Mammary epithelial cell (primary cell): ENCODE results near the gene HERPUD2.

Experiments
- CTCF ChIP-seq, 2 donors: IDR thresholded peaks in 1 of 2; conservative IDR thresholded peaks in 1 of 2; 2 replicates each; pipeline ENCODE4 v1.5.1; 2011 to 2012; ENCODE audit warnings: inconsistent platforms in 2 of 2, low read length in 2 of 2, mild to moderate bottlenecking in 2 of 2, control low read depth in 1 of 2, low read depth in 1 of 2; ENCODE audit not compliant: insufficient read depth in 1 of 2; ENCODE audit errors: extremely low read depth in 1 of 2
- EZH2 ChIP-seq: IDR thresholded peaks from 2 replicates; pipeline ENCODE4 v1.6.1; 2012; ENCODE audit warnings: low read length, inconsistent platforms, borderline replicate concordance

GRCh38 chr7:35714407-35714806 is 19.5 kb upstream of the HERPUD2 start:
- TF ChIP-seq CTCF (conservative IDR thresholded peaks at IDR 0.05 in 1 of 2, IDR thresholded peaks at IDR 0.05 in 1 of 2; ENCODE audit: extremely low read depth in 1 of 2, insufficient read depth in 1 of 2, low read depth in 1 of 2, low read length in 2 of 2) = no peak
- TF ChIP-seq EZH2 = no peak
